Tongue (tissue), 2 donors: ENCODE data around the gene EIF5B. TPM values are rescaled to one million over a fixed set of nuclear protein-coding genes. Genes with fewer than 3 reads are reported as not detected.

ENCODE experiments used
- DNase-seq: peaks from one replicate; pipeline ENCODE4 v3.0.0-alpha.2; 2015
- total RNA-seq: library from RNA; depleted of rRNA; stranded (reverse); fragments of >200 nt; gene quantifications from one replicate; pipeline ENCODE4 v1.2.3, GENCODE V29; 2014

EIF5B gene
- total RNA-seq, 1 donor from 2014 or later = 29.1 TPM

GRCh38 chr2:99406137-99406536, 68.9 kb downstream of the EIF5B start:
- DNase-seq = no peak

GRCh38 chr2:99410276-99410675, 73.1 kb downstream of the EIF5B start:
- no peak for DNase-seq

GRCh38 chr2:99414566-99414965, 77.4 kb downstream of the EIF5B start:
- no peak for DNase-seq

GRCh38 chr2:99417396-99417795, 80.2 kb downstream of the EIF5B start:
- DNase-seq = no peak

- DNase-seq = no peak
These were observed 82.8 kb downstream of the EIF5B start for GRCh38 chr2:99420031-99420430.

- no peak for DNase-seq
These were observed 83.6 kb downstream of the EIF5B start for GRCh38 chr2:99420751-99421299.

- no peak for DNase-seq
These were observed 84.3 kb downstream of the EIF5B start for GRCh38 chr2:99421469-99421868.

GRCh38 chr2:99422599-99422998, 85.4 kb downstream of the EIF5B start:
- no peak for DNase-seq

- no peak for DNase-seq
These were observed 87.2 kb downstream of the EIF5B start for GRCh38 chr2:99424371-99424770.

GRCh38 chr2:99425022-99425421, 87.8 kb downstream of the EIF5B start:
- peak; percentile 59 for DNase-seq

- peak; percentile 16 for DNase-seq
These were observed 93.6 kb downstream of the EIF5B start for GRCh38 chr2:99430614-99431291.

GRCh38 chr2:99431587-99432275, 94.5 kb downstream of the EIF5B start:
- peak; percentile 47 for DNase-seq

GRCh38 chr2:99433340-99433739, 96.2 kb downstream of the EIF5B start:
- no peak for DNase-seq

GRCh38 chr2:99436874-99437273, 99.7 kb downstream of the EIF5B start:
- DNase-seq = no peak

GRCh38 chr2:99439971-99440505, 102.8 kb downstream of the EIF5B start:
- no peak for DNase-seq

GRCh38 chr2:99442837-99443236, 105.6 kb downstream of the EIF5B start:
- no peak for DNase-seq

- no peak for DNase-seq
These were observed 107.0 kb downstream of the EIF5B start for GRCh38 chr2:99444222-99444621.

- no peak for DNase-seq
These were observed 107.9 kb downstream of the EIF5B start for GRCh38 chr2:99445065-99445464.

- no peak for DNase-seq
These were observed 111.4 kb downstream of the EIF5B start for GRCh38 chr2:99448556-99448955.

- no peak for DNase-seq
These were observed 113.0 kb downstream of the EIF5B start for GRCh38 chr2:99450199-99450598.
